Superior temporal gyrus (tissue), 1 donor: ENCODE measurements around the gene OSBPL6.
"Not testable (repeated sequence)": the region's sequence is repeated elsewhere in the genome, so short reads cannot be mapped to it uniquely, and the experiment has no call there.

ENCODE experiments used
- DNase-seq: peaks from one replicate; pipeline ENCODE4 v3.0.0-alpha.2; 2016; ENCODE audit errors: extremely low spot score

OSBPL6 gene

GRCh38 chr2:178397002-178397605 lies 202.8 kb downstream of the OSBPL6 start:
- DNase-seq: peak; percentile 91

- no peak for DNase-seq
Measured at GRCh38 chr2:178401994-178402437, 207.7 kb downstream of the OSBPL6 start.

DNA sequence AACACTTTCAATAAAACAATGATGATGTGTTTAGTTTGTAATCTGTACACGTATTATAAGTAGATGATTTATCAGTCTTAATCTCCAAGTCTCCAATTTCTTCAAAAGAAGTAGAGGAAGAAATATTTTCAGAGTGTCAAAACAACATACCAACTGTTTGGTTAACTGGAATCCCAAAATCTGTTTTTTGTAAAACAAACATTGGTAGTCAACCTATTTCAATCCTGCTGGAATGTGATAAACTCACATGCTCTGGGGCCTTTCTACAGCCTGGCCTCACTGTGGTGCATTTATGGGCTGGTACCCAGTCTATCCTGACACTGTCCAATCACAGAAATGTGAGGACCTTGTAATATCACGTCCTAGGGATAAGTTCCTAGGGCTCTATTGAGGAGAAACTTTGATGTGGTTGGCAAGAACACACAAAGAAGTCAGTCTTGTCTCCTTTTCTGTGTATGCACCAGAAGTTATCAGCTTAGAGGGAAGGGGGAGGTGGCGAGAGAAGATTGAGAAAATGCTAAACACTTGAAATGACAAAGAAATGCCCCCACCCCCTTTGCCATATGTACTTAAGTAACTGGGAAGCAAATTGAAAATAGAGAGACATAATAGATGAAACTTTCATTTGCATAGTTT lies 209.5 kb downstream of the OSBPL6 start:
- no peak for DNase-seq

GRCh38 chr2:178404368-178404767 lies 210.1 kb downstream of the OSBPL6 start:
- no peak for DNase-seq

GRCh38 chr2:178409261-178409660 lies 214.9 kb downstream of the OSBPL6 start:
- DNase-seq: no peak

DNA sequence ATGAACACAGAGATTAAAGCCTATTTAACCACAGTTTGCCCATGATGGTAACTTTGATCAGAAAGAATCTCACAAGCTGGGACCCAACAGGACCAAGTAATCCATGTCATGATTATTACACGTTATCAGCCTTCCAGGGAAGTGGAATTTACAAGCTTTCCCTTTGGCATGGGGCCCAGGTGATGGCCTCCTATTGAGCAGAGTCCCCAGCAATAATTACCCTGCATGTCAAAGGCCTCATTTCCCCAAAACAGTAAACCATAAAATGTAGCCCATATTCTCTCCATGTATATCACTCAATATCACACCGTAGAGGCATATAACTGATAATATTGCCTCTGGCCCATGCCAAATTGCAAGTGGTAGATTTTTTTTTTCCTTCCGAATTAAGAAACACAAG lies 217.7 kb downstream of the OSBPL6 start:
- no peak for DNase-seq

DNA sequence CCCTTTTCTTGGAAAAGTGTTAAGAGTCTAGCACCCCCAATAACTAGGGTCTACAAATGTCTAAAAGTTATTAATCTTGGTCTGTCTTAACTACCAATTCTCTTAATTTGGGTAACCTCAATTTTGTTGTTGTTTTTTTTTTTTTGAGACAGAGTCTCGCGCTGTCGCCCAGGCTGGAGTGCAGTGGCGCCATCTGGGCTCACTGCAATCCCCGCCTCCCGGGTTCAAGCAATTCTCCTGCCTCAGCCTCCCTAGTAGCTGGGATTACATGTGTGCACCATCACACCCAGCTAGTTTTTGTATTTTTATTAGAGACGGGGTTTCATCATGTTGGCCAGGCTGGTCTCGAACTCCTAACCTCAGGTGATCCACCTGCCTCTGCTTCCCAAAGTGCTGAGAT lies 218.1 kb downstream of the OSBPL6 start:
- not testable (repeated sequence) for DNase-seq

- peak; percentile 64 for DNase-seq
Measured at GRCh38 chr2:178413472-178414265, 219.4 kb downstream of the OSBPL6 start.

DNA sequence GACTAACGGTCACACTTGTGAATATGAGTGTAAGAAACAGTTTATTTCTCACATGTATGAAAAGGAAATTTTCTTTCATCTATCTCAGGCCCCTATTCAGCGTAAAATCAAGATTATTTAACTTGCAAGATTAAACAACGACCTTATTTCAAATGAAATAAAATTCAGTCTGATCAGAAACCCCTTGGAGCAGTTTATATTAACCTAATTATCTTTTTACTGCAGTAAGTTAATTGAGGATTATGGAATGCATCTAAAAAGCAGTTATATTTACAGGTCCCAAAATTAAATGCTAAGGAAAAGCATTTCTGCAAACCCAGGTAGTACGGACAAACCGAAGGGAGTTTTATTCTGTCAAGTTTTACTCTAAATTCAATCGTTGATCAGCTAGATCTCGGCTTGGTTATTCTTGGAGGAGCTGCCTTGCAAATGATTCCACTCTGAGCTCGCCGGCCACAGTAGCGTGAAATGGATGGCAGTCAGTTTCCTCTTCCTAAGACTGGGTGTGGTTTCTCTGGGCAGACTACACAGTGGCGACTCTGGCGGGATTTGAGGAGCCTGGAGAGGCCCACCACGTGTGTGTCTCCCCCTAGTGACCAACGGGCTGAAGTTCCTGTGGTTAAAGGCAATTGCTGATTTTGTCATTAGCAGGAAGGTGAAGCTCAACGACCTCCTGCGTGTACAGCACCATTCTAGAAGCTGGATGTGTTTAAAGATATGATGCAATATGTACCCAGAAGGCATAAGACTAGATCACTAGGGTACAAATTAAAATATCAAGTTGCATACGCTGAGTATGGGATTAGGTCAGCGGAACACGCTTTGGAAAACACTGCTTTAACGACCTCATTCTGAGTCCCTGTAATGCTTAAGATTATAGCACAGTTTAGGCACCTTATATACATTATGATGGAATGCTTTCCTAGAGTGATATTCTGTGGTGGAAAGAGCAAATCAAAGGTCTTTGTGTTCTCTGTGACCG lies 220.2 kb downstream of the OSBPL6 start:
- DNase-seq: peak; percentile 89

DNA sequence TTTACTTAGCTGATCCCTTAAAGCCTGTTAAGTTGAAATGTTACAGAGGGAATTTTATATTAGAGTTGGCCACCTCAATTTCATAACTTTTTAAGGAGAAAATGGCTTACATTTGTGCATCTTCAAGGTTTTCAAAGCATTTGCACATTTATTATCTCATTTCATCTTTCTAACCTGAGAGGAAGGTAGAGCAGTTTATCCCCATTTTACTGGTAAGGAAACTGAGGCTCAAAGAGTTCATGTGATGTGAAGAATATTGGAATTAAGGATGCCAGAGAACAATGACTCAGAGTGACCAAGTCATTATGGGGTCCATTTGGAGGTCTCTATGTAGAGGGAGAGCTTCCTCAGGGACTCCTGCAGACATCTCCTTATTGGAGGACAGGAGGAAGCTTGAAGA lies 221.7 kb downstream of the OSBPL6 start:
- no peak for DNase-seq

GRCh38 chr2:178417916-178418315 lies 223.6 kb downstream of the OSBPL6 start:
- DNase-seq: peak; percentile 5

GRCh38 chr2:178418426-178418825 lies 224.1 kb downstream of the OSBPL6 start:
- no peak for DNase-seq

DNA sequence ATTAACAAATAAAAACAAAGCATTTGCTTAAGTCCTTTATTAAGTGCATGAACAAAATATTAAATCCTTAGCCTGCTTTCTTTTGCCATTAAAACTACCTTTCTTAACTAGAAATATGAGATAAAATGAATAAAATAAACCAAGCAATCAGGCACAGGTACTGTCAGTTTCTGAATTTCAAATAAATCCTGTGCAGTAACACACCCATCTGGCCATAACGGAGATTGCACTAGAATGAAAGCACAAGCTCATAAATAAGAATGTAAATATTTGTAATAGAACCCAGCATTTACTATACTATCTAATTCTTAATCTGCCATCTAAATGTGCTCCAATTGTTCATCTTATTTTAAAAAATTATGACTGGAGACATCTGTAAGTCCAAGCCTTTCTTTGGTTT lies 224.8 kb downstream of the OSBPL6 start:
- no peak for DNase-seq

DNA sequence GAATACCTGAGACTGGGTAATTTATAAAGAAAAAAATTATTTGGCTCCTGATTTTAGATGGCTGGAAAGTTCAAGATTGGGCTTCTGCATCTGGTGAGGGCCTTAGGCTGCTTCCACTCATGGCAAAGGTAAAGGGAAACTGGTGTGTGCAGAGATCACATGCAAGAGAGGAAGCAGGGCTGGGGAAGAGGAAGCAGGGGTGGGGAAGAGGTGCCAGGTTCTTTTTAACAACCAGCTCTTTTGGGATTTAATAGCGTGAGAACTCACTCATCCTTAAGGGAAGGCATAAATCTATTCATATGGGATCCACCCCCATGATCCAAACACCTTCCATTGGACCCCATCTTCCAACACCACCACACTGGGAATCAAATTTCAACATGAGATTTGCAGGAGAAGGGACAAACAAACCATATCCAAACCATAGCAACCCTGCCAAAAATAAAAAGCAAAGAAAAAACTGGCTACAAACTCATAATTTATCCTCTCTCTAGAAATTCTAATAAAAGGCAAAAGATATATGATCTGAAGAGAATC lies 226.2 kb downstream of the OSBPL6 start:
- DNase-seq: no peak

DNA sequence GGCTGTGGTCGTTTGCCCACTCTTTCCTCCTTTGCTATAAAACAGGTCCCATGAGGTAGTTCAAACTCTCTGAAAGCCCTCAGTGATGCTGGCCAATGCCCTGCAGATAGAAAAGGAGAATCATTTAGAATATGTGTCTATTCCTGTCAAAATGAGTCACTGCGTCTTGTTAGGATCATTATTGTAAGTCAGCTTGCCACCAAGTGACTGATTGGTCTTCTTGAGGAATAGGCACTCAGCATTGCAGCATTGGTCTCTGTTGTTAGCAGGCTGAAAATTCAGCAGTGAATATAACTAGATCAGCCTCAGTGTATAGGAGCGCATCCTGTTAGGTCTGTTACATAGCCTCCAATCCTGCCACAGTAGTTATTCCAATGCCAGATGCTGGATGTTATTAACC lies 227.8 kb downstream of the OSBPL6 start:
- DNase-seq: no peak

DNA sequence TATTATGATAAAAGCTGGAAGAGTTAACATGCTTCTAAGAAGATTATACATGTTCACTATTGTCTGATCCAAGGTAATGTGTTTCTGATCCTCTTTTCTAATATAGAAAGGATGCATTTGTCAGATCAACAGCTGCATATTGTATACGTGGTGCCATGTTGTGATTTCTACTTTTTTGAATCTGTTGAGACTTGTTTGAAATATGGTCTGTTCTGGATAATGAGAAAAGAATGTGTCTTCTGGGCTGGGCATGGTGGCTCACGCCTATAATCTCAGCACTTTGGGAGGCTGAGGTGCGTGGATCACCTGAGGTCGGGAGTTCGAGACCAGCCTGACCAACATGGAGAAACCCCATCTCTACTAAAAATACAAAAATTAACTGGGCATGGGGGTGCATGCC lies 229.4 kb downstream of the OSBPL6 start:
- not testable (repeated sequence) for DNase-seq

GRCh38 chr2:178425255-178425827 lies 231.0 kb downstream of the OSBPL6 start:
- DNase-seq: no peak

DNA sequence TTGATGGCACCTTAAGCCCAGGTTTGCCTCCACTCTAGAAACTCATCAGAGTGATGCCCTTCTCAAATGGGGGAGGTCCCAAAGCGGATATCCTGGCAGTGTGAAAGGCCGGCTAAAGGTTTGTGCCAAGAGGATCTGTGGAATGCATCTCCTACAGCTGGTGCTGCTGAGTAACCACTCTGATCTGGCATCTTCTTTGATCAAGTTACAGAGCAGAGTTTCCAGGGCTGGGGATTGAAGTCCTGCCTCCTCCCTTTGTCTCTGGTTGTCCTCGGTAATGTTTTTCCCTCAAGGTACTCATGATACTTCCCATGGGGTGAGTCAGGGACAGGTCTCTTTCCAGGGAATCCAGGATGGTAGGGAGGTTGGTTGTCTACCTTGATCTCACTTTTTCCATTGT lies 232.1 kb downstream of the OSBPL6 start:
- DNase-seq: no peak

DNA sequence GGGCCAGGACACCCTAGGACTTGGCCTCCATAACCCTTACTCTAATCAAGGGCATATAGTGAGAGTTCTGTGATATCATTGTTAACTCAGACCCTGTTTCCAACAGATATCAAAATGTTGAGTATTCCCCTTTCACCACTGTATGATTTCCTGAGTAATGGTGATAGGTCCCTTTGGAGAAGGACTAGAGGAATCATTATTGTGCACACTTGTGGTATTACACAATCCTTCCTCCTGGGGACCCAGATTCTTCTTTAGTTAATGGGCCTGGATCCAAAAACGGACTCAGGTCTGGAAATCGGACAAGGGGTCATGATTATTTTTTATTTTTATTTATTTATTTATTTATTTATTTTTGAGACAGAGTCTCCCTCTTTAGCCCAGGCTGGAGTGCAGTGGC lies 233.1 kb downstream of the OSBPL6 start:
- no peak for DNase-seq

DNA sequence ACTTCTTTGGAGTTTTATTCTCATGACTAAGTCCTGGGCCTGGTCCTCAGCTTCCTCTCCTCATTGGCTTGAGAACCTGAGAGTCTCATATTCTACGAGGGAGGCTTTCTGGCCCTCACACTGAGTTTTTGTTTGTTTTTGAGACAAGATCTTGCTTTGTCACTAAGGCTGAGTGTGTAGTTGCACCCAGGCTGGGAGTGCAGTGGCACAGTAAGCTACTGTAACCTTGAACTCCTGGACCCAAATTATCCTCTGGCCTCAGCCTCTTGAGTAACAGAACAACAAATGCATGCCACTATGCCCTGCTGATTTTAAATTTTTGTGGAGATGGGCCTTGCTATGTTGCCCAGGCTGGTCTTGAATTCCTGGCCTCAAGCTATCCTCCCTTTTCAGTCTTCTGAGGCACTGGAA lies 234.1 kb downstream of the OSBPL6 start:
- no peak for DNase-seq

DNA sequence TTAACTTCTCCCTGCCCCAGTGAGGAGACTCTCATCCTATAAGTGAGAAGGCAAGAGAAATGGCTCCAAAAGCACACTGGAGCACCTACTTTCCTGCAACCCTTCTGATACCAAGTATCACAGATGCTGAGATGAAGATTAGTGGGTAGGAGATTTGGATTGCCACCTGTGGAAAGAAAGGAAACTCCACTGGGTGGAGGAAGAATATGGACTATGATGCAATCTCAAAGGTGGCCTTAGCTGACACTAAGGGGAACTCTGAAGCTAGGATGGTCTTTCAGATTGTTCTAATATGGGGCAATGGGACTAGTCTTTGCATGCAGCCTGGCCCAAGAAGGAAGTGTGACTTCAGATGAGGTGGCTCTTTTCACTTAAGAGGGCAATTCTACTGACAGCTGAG lies 235.0 kb downstream of the OSBPL6 start:
- DNase-seq: no peak
